ENCODE measurements around the gene GPR183. TPM values are rescaled to one million over a fixed set of nuclear protein-coding genes. Genes with fewer than 3 reads are reported as not detected.

The GPR183 gene
- total RNA-seq, 2 donors from 2014 or later = 19.6 to 24.5 TPM

DNA sequence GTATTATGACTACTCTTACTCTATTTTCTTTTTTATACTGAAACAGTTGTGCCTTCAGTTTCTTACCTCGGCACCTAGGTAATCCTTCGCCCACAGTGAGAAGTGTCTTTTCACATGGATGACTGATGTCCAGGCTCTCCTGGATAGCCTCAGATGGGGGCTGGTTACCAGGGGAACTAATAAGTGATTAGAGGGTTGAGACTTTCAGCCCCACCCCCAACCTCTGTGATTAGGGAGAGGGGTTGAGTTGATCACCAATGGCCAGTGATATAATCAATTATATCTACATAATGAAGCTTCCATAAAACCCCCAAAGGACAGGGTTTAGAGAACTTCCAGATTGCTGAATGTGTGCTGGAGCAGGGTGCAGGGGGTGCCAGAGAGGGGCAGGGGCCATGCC is 43.0 kb upstream of the GPR183 start:
- H3K9me3 ChIP-seq = no peaks in the 10 kb centered on the region
- no peak for ATAC-seq (ENCODE audit: insufficient number of reproducible peaks, low FRiP score, low read depth)
- no peak for DNase-seq (ENCODE audit: low spot score)
- H3K27me3 ChIP-seq (replicated peaks; ENCODE audit: insufficient read depth) = no peaks in the 10 kb centered on the region
- no peak overlapping the region for H3K4me3 ChIP-seq
- no peak overlapping the region for H3K27ac ChIP-seq
- H3K36me3 ChIP-seq = peaks cover 10% of the 10 kb centered on the region
- no peaks in the 10 kb centered on the region for H3K4me1 ChIP-seq (ENCODE audit: control insufficient read depth in 1 of 2, low read depth in 2 of 2)
- TF ChIP-seq, protein P1, sequence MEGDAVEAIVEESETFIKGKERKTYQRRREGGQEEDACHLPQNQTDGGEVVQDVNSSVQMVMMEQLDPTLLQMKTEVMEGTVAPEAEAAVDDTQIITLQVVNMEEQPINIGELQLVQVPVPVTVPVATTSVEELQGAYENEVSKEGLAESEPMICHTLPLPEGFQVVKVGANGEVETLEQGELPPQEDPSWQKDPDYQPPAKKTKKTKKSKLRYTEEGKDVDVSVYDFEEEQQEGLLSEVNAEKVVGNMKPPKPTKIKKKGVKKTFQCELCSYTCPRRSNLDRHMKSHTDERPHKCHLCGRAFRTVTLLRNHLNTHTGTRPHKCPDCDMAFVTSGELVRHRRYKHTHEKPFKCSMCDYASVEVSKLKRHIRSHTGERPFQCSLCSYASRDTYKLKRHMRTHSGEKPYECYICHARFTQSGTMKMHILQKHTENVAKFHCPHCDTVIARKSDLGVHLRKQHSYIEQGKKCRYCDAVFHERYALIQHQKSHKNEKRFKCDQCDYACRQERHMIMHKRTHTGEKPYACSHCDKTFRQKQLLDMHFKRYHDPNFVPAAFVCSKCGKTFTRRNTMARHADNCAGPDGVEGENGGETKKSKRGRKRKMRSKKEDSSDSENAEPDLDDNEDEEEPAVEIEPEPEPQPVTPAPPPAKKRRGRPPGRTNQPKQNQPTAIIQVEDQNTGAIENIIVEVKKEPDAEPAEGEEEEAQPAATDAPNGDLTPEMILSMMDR (IDR thresholded peaks at IDR 0.05) = no peak

DNA sequence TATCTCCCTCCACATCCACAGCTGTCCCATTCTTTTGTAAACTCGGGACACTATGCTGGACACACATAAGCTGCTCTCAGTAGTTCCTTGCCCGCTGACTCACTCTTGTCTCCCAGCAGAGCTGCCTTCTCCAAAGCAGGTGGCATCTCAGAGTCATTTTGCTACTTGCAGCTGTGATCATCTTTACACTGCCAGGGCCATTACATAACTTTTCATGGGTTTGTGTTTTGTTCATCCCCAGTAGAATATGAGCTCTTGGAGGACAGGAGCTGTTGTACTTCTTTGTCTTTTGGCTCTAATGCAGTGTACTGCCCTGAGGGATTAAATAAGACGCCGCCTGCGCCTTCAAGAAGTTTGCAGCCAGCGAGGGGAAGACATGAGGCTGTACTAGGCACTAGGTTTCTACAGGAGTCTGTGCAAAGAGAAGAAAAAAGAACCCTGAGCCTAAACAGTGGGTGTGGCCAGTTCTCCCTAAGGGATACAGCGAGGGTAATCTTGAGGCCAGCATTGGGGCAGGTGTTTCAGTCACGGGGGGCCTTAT is 40.8 kb upstream of the GPR183 start:
- no peak overlapping the region for H3K27ac ChIP-seq
- DNase-seq (ENCODE audit: low spot score) (no peak), ATAC-seq (ENCODE audit: insufficient number of reproducible peaks, low FRiP score, low read depth) (no peak)

DNA sequence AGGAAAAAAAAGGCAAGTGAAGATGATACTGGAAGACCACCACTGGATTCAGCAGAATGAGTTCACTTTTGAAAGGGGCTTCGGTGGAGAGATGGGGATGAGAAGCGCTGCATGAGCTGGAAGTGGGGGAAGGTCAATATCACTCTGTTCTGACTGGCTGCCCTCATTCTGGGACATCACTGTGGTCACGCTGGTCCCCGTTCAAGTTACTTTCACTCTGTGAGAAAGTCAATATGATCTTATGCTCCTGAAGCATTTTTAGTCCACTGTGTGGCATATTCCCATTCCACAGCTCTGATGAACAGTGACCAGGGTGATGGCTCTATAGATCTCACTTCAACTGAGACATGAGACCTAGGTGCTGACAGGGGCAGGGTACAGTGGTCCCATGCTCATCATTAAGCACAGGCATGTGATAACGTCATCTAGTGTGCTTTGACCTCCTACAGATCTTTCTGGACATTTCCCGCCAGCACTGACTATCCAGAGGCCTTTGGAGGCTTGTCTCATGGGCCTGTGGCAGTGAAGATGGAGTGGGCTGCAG is 40.2 kb upstream of the GPR183 start:
- H3K27me3 ChIP-seq (replicated peaks; ENCODE audit: insufficient read depth) = no peaks in the 10 kb centered on the region
- no peaks in the 10 kb centered on the region for H3K4me1 ChIP-seq (ENCODE audit: control insufficient read depth in 1 of 2, low read depth in 2 of 2)
- TF ChIP-seq, protein P1 (IDR thresholded peaks at IDR 0.05) = no peak
- no peak for ATAC-seq (ENCODE audit: insufficient number of reproducible peaks, low FRiP score, low read depth)
- no peak for DNase-seq (ENCODE audit: low spot score)
- H3K4me3 ChIP-seq = no peak overlapping the region
- H3K36me3 ChIP-seq = peaks cover 22% of the 10 kb centered on the region
- no peaks in the 10 kb centered on the region for H3K9me3 ChIP-seq
- no peak overlapping the region for H3K27ac ChIP-seq

More for the DNA sequence above, 40.8 kb upstream of the GPR183 start:
- Histone ChIP-seq H3K4me1 (ENCODE audit: control insufficient read depth in 1 of 2, low read depth in 2 of 2) (no peaks in the 10 kb centered on the region), H3K27me3 (replicated peaks; ENCODE audit: insufficient read depth) (no peaks in the 10 kb centered on the region), H3K9me3 (no peaks in the 10 kb centered on the region), H3K4me3 (no peak overlapping the region), H3K36me3 (peaks cover 18% of the 10 kb centered on the region)
- TF ChIP-seq, protein P1 (IDR thresholded peaks at IDR 0.05) = no peak

DNA sequence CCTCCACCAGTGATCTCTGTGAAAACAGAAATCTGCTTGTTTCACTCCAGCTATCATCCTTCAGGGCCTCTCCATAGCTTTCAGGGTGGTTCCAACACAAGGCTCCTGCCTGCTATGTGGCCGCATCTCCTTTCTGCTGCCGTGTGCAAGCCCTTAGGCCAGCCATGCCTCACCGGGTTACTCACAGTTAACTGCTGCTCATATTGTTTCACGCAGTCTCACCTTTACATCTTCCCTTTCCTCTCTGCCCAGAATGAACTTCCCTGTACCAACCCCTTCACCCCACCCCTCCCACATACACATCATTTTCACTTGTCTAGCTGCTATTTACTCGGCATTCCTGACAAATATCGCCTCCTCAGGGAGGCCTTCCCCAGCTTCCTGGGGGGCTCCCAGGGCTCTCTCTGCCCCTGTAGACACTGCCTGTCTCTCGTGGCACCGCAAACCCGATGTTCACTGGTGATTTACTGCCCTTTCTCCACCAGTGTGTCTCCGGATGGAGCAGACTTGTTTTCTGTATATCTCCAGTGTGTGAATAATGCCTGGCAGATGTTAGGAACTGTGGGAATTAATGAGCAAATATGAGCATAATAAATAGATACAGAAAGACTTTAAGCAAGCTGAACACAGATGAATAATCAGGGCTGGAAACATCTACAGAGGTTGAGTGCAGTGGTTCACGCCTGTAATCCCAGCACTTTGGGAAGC is 39.3 kb upstream of the GPR183 start:
- no peak for ATAC-seq (ENCODE audit: insufficient number of reproducible peaks, low FRiP score, low read depth)
- peaks cover 24% of the 10 kb centered on the region for H3K36me3 ChIP-seq
- no peak overlapping the region for H3K4me3 ChIP-seq
- H3K9me3 ChIP-seq = no peaks in the 10 kb centered on the region
- no peaks in the 10 kb centered on the region for H3K27me3 ChIP-seq (replicated peaks; ENCODE audit: insufficient read depth)
- H3K4me1 ChIP-seq (ENCODE audit: control insufficient read depth in 1 of 2, low read depth in 2 of 2) = no peaks in the 10 kb centered on the region
- TF ChIP-seq, protein P1 (IDR thresholded peaks at IDR 0.05) = no peak
- DNase-seq (ENCODE audit: low spot score) = no peak
- H3K27ac ChIP-seq = no peak overlapping the region

DNA sequence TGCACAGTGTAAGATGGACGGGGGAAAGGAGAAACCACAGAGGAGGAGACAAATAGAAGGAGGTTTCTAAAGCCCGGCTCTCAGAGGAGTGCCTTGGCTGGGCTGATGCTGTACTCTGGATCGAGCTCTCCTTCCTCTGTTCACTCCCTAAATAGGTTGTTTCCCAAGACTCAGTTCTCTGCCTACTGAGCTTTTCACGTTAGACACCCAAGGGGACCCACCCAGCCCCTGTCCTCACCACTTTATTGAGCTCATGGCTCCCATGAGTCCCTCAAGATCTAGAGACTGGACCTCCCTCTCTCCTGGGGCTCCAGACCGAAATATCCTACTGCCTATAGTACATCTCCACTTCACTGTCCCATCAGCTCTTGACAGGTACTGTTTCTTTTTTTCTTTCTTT is 38.1 kb upstream of the GPR183 start:
- ATAC-seq (ENCODE audit: insufficient number of reproducible peaks, low FRiP score, low read depth) (no peak), DNase-seq (ENCODE audit: low spot score) (no peak)
- Histone ChIP-seq H3K4me3 (no peak overlapping the region), H3K9me3 (no peaks in the 10 kb centered on the region), H3K27me3 (replicated peaks; ENCODE audit: insufficient read depth) (no peaks in the 10 kb centered on the region), H3K27ac (no peak overlapping the region), H3K4me1 (ENCODE audit: control insufficient read depth in 1 of 2, low read depth in 2 of 2) (no peaks in the 10 kb centered on the region), H3K36me3 (peaks cover 30% of the 10 kb centered on the region)
- TF ChIP-seq, protein P1 (IDR thresholded peaks at IDR 0.05) = no peak

Data from thoracic aorta (tissue), 2 donors.